AG09309 (cell line): ENCODE results near the gene GATAD2B.

ENCODE experiments used
- DNase-seq: peaks from one replicate; pipeline ENCODE4 v3.0.0-alpha.2; 2010; ENCODE audit warnings: low read depth
- H3K4me3 ChIP-seq: 2 replicates; pipeline ENCODE4 v1.5.1; 2011; ENCODE audit warnings: mild to moderate bottlenecking, low read depth, low read length, moderate library complexity; ENCODE audit not compliant: control insufficient read depth
- CTCF ChIP-seq: IDR thresholded peaks from 2 replicates; pipeline ENCODE4 v1.5.1; 2011; ENCODE audit warnings: mild to moderate bottlenecking, low read depth, low read length, inconsistent platforms; ENCODE audit not compliant: insufficient read depth, control insufficient read depth; ENCODE audit errors: missing control alignments

Gene GATAD2B

GRCh38 chr1:153937331-153937730, 14.6 kb upstream of the GATAD2B start:
- no peak overlapping the region for H3K4me3 ChIP-seq
- no peak for DNase-seq
- no peak for TF ChIP-seq CTCF

- TF ChIP-seq CTCF = no peak
- H3K4me3 ChIP-seq = no peak overlapping the region
- DNase-seq = no peak
Observed at GRCh38 chr1:153936011-153936802, 13.4 kb upstream of the GATAD2B start.

- DNase-seq = no peak
- H3K4me3 ChIP-seq = no peak overlapping the region
- no peak for TF ChIP-seq CTCF
Observed at GRCh38 chr1:153934746-153935145, 12.0 kb upstream of the GATAD2B start.

- H3K4me3 ChIP-seq = no peak overlapping the region
- no peak for DNase-seq
- no peak for TF ChIP-seq CTCF
Observed at GRCh38 chr1:153933955-153934354, 11.2 kb upstream of the GATAD2B start.

- no peak overlapping the region for H3K4me3 ChIP-seq
- no peak for TF ChIP-seq CTCF
Observed at GRCh38 chr1:153933430-153933829, 10.7 kb upstream of the GATAD2B start.

GRCh38 chr1:153932156-153933131, 9.7 kb upstream of the GATAD2B start:
- DNase-seq = no peak
- TF ChIP-seq CTCF = no peak
- H3K4me3 ChIP-seq = no peak overlapping the region

More at GRCh38 chr1:153933430-153933829, 10.7 kb upstream of the GATAD2B start:
- DNase-seq = no peak
